ENCODE data around the gene AMBP. TPM values are rescaled to one million over a fixed set of nuclear protein-coding genes. Genes with fewer than 3 reads are reported as not detected.

Gene AMBP
- polyA plus RNA-seq, 4 donors, result 0.81 to 1.9 (median 1.8) TPM

- DNase-seq (no peak), FAIRE-seq (no peak)
- Histone ChIP-seq H3K4me3 (ENCODE audit: low read depth in 1 of 3, low read length in 3 of 3) (no peak overlapping the region), H3K27me3 (ENCODE audit: control insufficient read depth in 3 of 3, insufficient read depth in 3 of 3, low read length in 3 of 3) (no peaks in the 10 kb centered on the region), H3K36me3 (ENCODE audit: control insufficient read depth in 3 of 3, insufficient read depth in 2 of 3, low read depth in 1 of 3, low read length in 3 of 3) (no peaks in the 10 kb centered on the region), H3K9me3 (ENCODE audit: control insufficient read depth in 2 of 2, insufficient read depth in 1 of 2, low read depth in 1 of 2, low read length in 1 of 2) (no peaks in the 10 kb centered on the region), H3K27ac (ENCODE audit: low read depth in 1 of 3, low read length in 2 of 3) (no peak overlapping the region), H3K4me1 (ENCODE audit: control insufficient read depth in 3 of 3, insufficient read depth in 2 of 3, low read depth in 1 of 3, low read length in 2 of 3) (peaks cover 0 to 14% (median 0%) of the 10 kb centered on the region in 3 donors)
- WGBS, 3 donors, result 91 to 93% (median 91%) methylated on average over 8 of the region's 8 CpGs
Observed at GRCh38 chr9:114065304-114065703, 12.8 kb downstream of the AMBP start.

- Histone ChIP-seq H3K27ac (ENCODE audit: low read depth in 1 of 3, low read length in 2 of 3) (no peak overlapping the region), H3K4me1 (ENCODE audit: control insufficient read depth in 3 of 3, insufficient read depth in 2 of 3, low read depth in 1 of 3, low read length in 2 of 3) (peaks cover 0 to 14% (median 0%) of the 10 kb centered on the region in 3 donors), H3K9me3 (ENCODE audit: control insufficient read depth in 2 of 2, insufficient read depth in 1 of 2, low read depth in 1 of 2, low read length in 1 of 2) (no peaks in the 10 kb centered on the region), H3K4me3 (ENCODE audit: low read depth in 1 of 3, low read length in 3 of 3) (no peak overlapping the region), H3K36me3 (ENCODE audit: control insufficient read depth in 3 of 3, insufficient read depth in 2 of 3, low read depth in 1 of 3, low read length in 3 of 3) (peaks cover 0 to 10% (median 0%) of the 10 kb centered on the region in 3 donors), H3K27me3 (ENCODE audit: control insufficient read depth in 3 of 3, insufficient read depth in 3 of 3, low read length in 3 of 3) (no peaks in the 10 kb centered on the region)
- 52 to 59% (median 59%) methylated on average over 4 of the region's 4 CpGs for WGBS, 3 donors
- peak in 1 of 2 donors; percentile 8 for DNase-seq
- no peak for FAIRE-seq
Observed at GRCh38 chr9:114061830-114062474, 16.1 kb downstream of the AMBP start.

- Histone ChIP-seq H3K9me3 (ENCODE audit: control insufficient read depth in 2 of 2, insufficient read depth in 1 of 2, low read depth in 1 of 2, low read length in 1 of 2) (no peaks in the 10 kb centered on the region), H3K4me3 (ENCODE audit: low read depth in 1 of 3, low read length in 3 of 3) (no peak overlapping the region), H3K36me3 (ENCODE audit: control insufficient read depth in 3 of 3, insufficient read depth in 2 of 3, low read depth in 1 of 3, low read length in 3 of 3) (peaks cover 0 to 15% (median 0%) of the 10 kb centered on the region in 3 donors), H3K27me3 (ENCODE audit: control insufficient read depth in 3 of 3, insufficient read depth in 3 of 3, low read length in 3 of 3) (no peaks in the 10 kb centered on the region), H3K27ac (ENCODE audit: low read depth in 1 of 3, low read length in 2 of 3) (no peak overlapping the region), H3K4me1 (ENCODE audit: control insufficient read depth in 3 of 3, insufficient read depth in 2 of 3, low read depth in 1 of 3, low read length in 2 of 3) (peaks cover 0 to 14% (median 0%) of the 10 kb centered on the region in 3 donors)
- WGBS, 3 donors, result 96 to 98% (median 97%) methylated on average over 12 of the region's 12 CpGs
- DNase-seq (no peak), FAIRE-seq (no peak)
Observed at GRCh38 chr9:114061292-114061691, 16.8 kb downstream of the AMBP start.

- DNase-seq, result no peak
- no peaks in the 10 kb centered on the region for H3K9me3 ChIP-seq (ENCODE audit: control insufficient read depth in 2 of 2, insufficient read depth in 1 of 2, low read depth in 1 of 2, low read length in 1 of 2)
- no peak overlapping the region for H3K27ac ChIP-seq (ENCODE audit: low read depth in 1 of 3, low read length in 2 of 3)
- H3K4me3 ChIP-seq (ENCODE audit: low read depth in 1 of 3, low read length in 3 of 3), result no peak overlapping the region
- H3K27me3 ChIP-seq (ENCODE audit: control insufficient read depth in 3 of 3, insufficient read depth in 3 of 3, low read length in 3 of 3), result no peaks in the 10 kb centered on the region
- 73 to 85% (median 74%) methylated on average over 9 of the region's 9 CpGs for whole genome bisulfite sequencing, 3 donors
- peaks cover 0 to 15% (median 0%) of the 10 kb centered on the region in 3 donors for H3K36me3 ChIP-seq (ENCODE audit: control insufficient read depth in 3 of 3, insufficient read depth in 2 of 3, low read depth in 1 of 3, low read length in 3 of 3)
- peaks cover 0 to 14% (median 0%) of the 10 kb centered on the region in 3 donors for H3K4me1 ChIP-seq (ENCODE audit: control insufficient read depth in 3 of 3, insufficient read depth in 2 of 3, low read depth in 1 of 3, low read length in 2 of 3)
- no peak for FAIRE-seq
Observed at GRCh38 chr9:114060711-114061110, 17.4 kb downstream of the AMBP start.

- DNase-seq (no peak), FAIRE-seq (no peak)
- Histone ChIP-seq H3K4me3 (ENCODE audit: low read depth in 1 of 3, low read length in 3 of 3) (no peak overlapping the region), H3K27ac (ENCODE audit: low read depth in 1 of 3, low read length in 2 of 3) (no peak overlapping the region), H3K27me3 (ENCODE audit: control insufficient read depth in 3 of 3, insufficient read depth in 3 of 3, low read length in 3 of 3) (no peaks in the 10 kb centered on the region), H3K4me1 (ENCODE audit: control insufficient read depth in 3 of 3, insufficient read depth in 2 of 3, low read depth in 1 of 3, low read length in 2 of 3) (peaks cover 0 to 14% (median 0%) of the 10 kb centered on the region in 3 donors), H3K9me3 (ENCODE audit: control insufficient read depth in 2 of 2, insufficient read depth in 1 of 2, low read depth in 1 of 2, low read length in 1 of 2) (no peaks in the 10 kb centered on the region), H3K36me3 (ENCODE audit: control insufficient read depth in 3 of 3, insufficient read depth in 2 of 3, low read depth in 1 of 3, low read length in 3 of 3) (peaks cover 0 to 16% (median 0%) of the 10 kb centered on the region in 3 donors)
- 82 to 89% (median 89%) methylated on average over 8 of the region's 8 CpGs for WGBS, 3 donors
Observed at GRCh38 chr9:114060070-114060469, 18.0 kb downstream of the AMBP start.

GRCh38 chr9:114059047-114059803, 18.9 kb downstream of the AMBP start:
- Histone ChIP-seq H3K9me3 (ENCODE audit: control insufficient read depth in 2 of 2, insufficient read depth in 1 of 2, low read depth in 1 of 2, low read length in 1 of 2) (no peaks in the 10 kb centered on the region), H3K27ac (ENCODE audit: low read depth in 1 of 3, low read length in 2 of 3) (no peak overlapping the region), H3K27me3 (ENCODE audit: control insufficient read depth in 3 of 3, insufficient read depth in 3 of 3, low read length in 3 of 3) (no peaks in the 10 kb centered on the region), H3K4me1 (ENCODE audit: control insufficient read depth in 3 of 3, insufficient read depth in 2 of 3, low read depth in 1 of 3, low read length in 2 of 3) (peaks cover 0 to 14% (median 0%) of the 10 kb centered on the region in 3 donors), H3K36me3 (ENCODE audit: control insufficient read depth in 3 of 3, insufficient read depth in 2 of 3, low read depth in 1 of 3, low read length in 3 of 3) (peaks cover 0 to 19% (median 0%) of the 10 kb centered on the region in 3 donors), H3K4me3 (ENCODE audit: low read depth in 1 of 3, low read length in 3 of 3) (no peak overlapping the region)
- FAIRE-seq (no peak), DNase-seq (no peak)
- 68 to 89% (median 80%) methylated on average over 8 of the region's 8 CpGs for WGBS, 3 donors

GRCh38 chr9:114058688-114059046, 19.4 kb downstream of the AMBP start:
- no peaks in the 10 kb centered on the region for H3K9me3 ChIP-seq (ENCODE audit: control insufficient read depth in 2 of 2, insufficient read depth in 1 of 2, low read depth in 1 of 2, low read length in 1 of 2)
- FAIRE-seq (no peak), DNase-seq (no peak)
- peaks cover 0 to 14% (median 0%) of the 10 kb centered on the region in 3 donors for H3K4me1 ChIP-seq (ENCODE audit: control insufficient read depth in 3 of 3, insufficient read depth in 2 of 3, low read depth in 1 of 3, low read length in 2 of 3)
- peaks cover 0 to 21% (median 0%) of the 10 kb centered on the region in 3 donors for H3K36me3 ChIP-seq (ENCODE audit: control insufficient read depth in 3 of 3, insufficient read depth in 2 of 3, low read depth in 1 of 3, low read length in 3 of 3)
- WGBS, 3 donors, result 71 to 83% (median 78%) methylated on average over 4 of the region's 4 CpGs
- no peak overlapping the region for H3K27ac ChIP-seq (ENCODE audit: low read depth in 1 of 3, low read length in 2 of 3)
- no peaks in the 10 kb centered on the region for H3K27me3 ChIP-seq (ENCODE audit: control insufficient read depth in 3 of 3, insufficient read depth in 3 of 3, low read length in 3 of 3)
- no peak overlapping the region for H3K4me3 ChIP-seq (ENCODE audit: low read depth in 1 of 3, low read length in 3 of 3)

GRCh38 chr9:114057161-114057885, 20.8 kb downstream of the AMBP start:
- WGBS, 3 donors, result 73 to 83% (median 82%) methylated on average over 7 of the region's 7 CpGs
- Histone ChIP-seq H3K27ac (ENCODE audit: low read depth in 1 of 3, low read length in 2 of 3) (no peak overlapping the region), H3K9me3 (ENCODE audit: control insufficient read depth in 2 of 2, insufficient read depth in 1 of 2, low read depth in 1 of 2, low read length in 1 of 2) (no peaks in the 10 kb centered on the region), H3K4me1 (ENCODE audit: control insufficient read depth in 3 of 3, insufficient read depth in 2 of 3, low read depth in 1 of 3, low read length in 2 of 3) (peaks cover 0 to 6% (median 0%) of the 10 kb centered on the region in 3 donors), H3K4me3 (ENCODE audit: low read depth in 1 of 3, low read length in 3 of 3) (no peak overlapping the region), H3K36me3 (ENCODE audit: control insufficient read depth in 3 of 3, insufficient read depth in 2 of 3, low read depth in 1 of 3, low read length in 3 of 3) (peaks cover 0 to 27% (median 0%) of the 10 kb centered on the region in 3 donors), H3K27me3 (ENCODE audit: control insufficient read depth in 3 of 3, insufficient read depth in 3 of 3, low read length in 3 of 3) (no peaks in the 10 kb centered on the region)
- FAIRE-seq (no peak), DNase-seq (no peak)

Data from small intestine (tissue), 7 donors.